ACHN (cell line): ENCODE data around the gene TGM3.

Experiments used
- DNase-seq: peaks from one replicate; pipeline ENCODE4 v3.0.0-alpha.2; 2015
- in situ Hi-C: cut with HindIII; loops from 2 replicates; pipeline ENCODE4 v1.10.0; 2017; ENCODE audit warnings: low sequenced_read_pairs, low pct_ligation_motif_present, low pct_unique_long_range_greater_than_20kb

Gene TGM3

DNA sequence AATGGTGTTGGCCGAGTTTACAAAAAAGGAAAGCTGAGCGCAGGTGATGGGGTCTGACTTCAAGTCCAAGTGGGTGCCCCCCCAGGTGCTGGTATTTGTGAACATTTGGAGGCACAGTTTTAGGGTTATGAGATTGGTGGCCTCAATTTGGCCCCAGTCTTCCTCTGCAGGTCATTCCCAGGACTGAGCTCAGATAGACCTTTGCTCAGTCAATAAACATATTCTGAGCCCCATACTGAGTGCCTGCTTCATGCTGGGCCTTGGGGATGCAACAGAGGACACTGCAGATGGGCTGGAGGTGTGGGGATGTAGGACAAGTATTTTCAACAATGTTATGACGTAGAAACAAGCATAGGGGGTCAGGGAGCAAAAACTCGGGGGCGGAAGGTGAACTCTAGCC is 33.5 kb downstream of the TGM3 start:
- no peak for DNase-seq
- in situ Hi-C loops: no loop called here

DNA sequence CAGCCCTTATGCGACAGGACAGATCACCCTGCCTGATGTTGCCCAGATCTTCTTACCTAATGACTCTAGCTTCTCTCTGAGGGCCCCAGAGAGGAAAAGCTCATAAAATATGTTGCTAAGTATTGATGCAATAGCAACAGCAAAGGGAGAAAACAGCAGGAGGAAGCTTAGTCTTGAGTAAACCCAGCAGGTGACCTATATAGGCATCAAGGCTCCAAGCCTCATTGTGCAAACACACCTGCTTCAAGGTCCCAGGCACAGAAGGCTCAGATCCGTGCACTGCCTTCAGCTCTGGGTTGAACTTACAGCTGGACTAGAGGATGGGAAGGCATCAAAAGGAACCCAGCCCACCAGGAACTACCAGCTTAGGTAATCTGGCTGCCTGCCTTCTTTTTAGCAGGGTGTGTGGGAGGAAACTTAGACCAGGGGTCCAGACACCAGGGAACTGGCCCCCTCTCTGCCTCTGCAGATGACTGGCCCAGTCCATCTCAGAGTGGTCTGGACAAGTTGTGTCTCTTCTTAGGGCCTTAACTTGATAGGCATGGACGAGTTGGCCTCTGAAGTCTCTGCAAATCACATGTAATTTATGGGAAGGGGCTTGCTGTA is 34.4 kb downstream of the TGM3 start:
- DNase-seq: no peak
- in situ Hi-C loops: no loop called here

GRCh38 chr20:2331106-2331505 is 35.3 kb downstream of the TGM3 start:
- in situ Hi-C loops: no loop called here
- DNase-seq: no peak

DNA sequence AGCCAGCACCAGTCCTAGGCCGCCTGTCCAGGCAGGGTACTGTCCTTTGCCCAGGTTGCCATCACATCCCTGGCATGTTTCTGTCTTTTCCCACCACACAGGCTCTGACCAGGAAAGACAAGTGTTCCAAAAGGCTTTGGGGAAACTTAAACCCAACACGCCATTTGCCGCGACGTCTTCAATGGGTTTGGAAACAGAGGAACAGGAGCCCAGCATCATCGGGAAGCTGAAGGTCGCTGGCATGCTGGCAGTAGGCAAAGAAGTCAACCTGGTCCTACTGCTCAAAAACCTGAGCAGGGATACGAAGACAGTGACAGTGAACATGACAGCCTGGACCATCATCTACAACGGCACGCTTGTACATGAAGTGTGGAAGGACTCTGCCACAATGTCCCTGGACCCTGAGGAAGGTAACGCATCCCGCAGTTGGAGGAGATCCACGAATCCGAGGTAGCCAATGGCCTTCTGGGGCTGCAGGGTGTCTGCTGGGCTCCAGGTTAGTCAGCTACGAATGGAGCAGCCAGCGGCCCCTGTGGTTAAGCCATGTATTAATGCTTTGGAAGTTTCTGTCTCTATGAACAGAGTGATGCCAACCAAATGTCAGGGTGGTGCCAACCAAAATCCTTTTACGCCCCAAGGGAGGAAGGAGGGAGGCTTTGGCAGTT is 36.2 kb downstream of the TGM3 start:
- DNase-seq: no peak
- in situ Hi-C loops: no loop called here

DNA sequence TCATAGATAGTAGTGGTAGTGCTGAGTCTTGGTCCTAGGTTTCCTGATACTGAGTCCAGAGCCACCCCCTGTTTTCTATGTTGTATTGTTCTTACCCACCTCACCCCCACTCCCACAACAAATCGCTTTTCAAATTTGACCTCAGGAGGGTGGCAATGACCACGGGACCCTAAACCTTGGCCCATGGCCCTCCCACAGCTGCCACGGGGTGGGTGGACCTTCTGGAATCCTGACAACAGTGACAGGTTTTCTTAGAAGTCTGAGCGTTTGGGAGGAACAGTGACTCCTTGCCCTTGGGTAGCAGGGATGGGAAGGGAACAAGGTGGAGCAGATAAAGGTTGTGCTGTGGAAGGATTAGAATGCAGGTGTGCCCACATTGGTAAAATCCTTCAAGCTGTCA is 36.9 kb downstream of the TGM3 start:
- DNase-seq: no peak
- in situ Hi-C loops: no loop called here

- in situ Hi-C loops: no loop called here
- DNase-seq: no peak
Measured at GRCh38 chr20:2333821-2334220, 38.0 kb downstream of the TGM3 start.

DNA sequence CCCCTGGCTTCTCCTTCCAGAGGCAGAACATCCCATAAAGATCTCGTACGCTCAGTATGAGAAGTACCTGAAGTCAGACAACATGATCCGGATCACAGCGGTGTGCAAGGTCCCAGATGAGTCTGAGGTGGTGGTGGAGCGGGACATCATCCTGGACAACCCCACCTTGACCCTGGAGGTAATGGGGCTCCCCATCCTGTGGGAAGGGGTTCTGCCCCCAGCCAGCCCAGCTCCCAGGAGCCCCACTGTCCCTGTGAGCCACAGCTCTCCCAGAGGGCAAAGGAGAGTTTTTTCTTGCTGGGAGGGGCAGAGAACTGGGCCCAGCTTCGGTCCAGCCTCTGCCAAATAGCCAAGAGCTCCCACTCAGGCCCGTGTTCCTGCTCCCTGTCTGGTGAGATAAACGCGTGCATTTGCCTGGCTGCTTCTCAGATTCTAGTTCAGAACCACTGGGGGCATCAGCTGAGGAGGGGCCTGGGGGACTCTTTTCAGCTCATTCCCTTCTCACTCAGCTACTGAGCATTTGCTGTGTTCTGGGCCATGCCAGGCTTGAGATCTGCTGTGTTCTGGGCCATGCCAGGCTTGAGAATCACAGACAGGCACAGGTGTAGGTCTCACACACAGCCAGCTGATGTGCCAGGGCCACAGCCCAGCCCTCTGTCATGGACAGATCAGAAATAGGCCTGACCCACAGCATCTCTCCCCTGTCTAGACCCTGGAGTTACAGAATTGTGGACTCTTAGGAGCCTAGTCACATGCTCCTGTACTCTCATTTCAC is 39.5 kb downstream of the TGM3 start:
- DNase-seq: no peak
- in situ Hi-C loops: no loop called here

DNA sequence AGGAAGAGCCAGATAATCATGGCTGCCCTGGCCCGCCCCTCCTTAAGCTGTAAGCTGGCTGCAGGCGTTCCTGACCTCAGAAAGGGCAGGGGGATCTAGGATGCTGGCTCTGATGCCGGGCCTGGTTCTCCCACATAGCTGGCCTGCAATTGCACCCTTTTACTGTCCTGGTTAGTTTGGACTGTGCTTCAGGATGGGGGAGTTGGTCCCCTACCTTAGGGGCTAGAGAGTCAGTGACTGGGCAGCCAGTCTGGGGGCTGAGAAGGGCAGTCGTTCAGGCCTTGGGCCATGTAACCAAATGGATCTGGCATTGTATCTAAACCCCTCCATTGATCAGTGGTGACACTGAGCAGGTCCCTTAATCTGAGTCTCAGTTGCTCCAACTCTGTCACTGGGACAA is 40.7 kb downstream of the TGM3 start:
- DNase-seq: no peak
- in situ Hi-C loops: no loop called here

- DNase-seq: no peak
- in situ Hi-C loops: no loop called here
Measured at GRCh38 chr20:2337142-2337541, 41.3 kb downstream of the TGM3 start.

GRCh38 chr20:2338411-2339066 is 42.7 kb downstream of the TGM3 start:
- no peak for DNase-seq

DNA sequence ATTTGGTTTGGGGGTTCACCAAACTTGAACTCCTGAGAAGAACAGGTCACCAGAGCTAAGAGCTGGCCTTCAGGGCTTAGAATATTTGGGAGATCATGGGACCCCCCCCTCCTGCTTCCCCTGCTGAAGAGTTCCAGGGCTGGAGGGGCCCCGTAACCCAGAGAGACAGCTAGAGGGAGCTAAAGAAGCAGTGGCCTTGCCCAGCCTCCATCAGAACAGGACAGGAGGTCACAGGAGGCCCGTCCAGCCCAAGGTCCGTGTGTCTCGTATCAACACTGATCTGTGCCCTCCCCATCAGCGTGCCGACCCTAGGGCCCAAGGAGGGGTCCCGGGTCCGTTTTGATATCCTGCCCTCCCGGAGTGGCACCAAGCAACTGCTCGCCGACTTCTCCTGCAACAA is 44.3 kb downstream of the TGM3 start:
- in situ Hi-C loops: no loop called here
- DNase-seq: no peak

More at GRCh38 chr20:2338411-2339066, 42.7 kb downstream of the TGM3 start:
- in situ Hi-C loops: no loop called here

GRCh38 chr20:2340823-2341222 is 45.0 kb downstream of the TGM3 start:
- no peak for DNase-seq
- in situ Hi-C loops: no loop called here

- in situ Hi-C loops: no loop called here
Measured at GRCh38 chr20:2341336-2341735, 45.5 kb downstream of the TGM3 start.

GRCh38 chr20:2342243-2342642 is 46.4 kb downstream of the TGM3 start:
- no peak for DNase-seq
- in situ Hi-C loops: no loop called here

More at GRCh38 chr20:2341336-2341735, 45.5 kb downstream of the TGM3 start:
- DNase-seq: no peak

DNA sequence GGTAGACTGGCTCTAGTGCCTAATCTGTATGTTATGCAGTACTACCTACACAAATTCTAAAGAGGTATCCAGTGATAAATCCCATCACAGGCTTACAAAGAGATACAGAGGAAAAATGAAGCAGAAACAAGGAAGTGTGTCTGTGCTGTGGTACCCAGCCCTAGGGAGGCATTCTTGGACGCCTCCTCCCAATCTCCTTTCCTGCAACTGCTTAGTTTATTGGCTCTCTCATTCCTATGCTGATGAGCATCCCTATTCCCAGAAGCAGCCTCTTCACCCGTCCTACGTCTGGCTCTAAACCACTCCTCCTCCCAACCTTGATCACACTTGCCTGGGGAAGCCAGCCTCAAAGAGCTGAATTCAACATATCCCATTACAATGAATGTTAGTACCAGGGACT is 50.4 kb downstream of the TGM3 start:
- in situ Hi-C loops: no loop called here
- DNase-seq: no peak

DNA sequence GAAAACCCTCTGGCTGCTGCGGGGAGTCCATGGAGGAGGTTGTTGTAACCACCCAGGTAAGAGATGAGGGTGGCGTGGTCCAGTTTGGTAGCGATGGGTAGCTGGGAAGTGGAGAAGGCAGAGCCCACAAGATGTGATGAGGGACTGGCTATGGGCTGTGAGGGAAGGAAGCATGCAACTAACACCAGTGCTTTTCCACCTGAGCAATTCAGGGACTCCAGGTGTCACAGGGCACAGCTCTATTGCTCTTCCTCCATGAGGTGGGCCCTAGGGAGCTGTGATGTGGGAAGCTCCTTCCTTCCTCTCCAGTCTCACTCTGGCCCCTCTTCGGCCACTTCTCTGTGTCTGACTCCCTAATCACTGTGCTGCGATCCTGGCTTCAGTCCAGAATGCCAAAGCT is 52.5 kb downstream of the TGM3 start:
- in situ Hi-C loops: no loop called here
- DNase-seq: no peak

GRCh38 chr20:2349801-2350200 is 54.0 kb downstream of the TGM3 start:
- DNase-seq: no peak
- in situ Hi-C loops: no loop called here

GRCh38 chr20:2350606-2351005 is 54.8 kb downstream of the TGM3 start:
- in situ Hi-C loops: no loop called here
- DNase-seq: no peak

DNA sequence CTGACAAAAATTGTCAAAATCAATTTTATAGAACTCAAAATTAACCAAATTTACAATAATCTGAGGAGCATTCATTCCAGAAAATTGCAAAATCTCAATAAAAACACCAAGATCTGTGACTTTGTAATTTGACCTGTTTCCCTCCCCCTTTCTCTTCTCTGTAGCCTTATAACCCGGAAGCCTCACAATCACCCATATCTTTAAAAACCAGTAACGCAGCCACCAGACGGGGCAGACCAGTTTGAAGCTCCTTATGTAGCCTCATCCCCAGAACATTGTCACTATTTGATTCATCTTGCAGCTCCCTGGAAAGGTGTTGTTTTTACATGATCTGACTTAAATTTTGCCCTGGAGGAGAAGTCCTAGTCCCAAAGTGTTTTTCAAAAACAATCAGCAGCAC is 57.4 kb downstream of the TGM3 start:
- in situ Hi-C loops: no loop called here
- DNase-seq: no peak
